H9 (cell line): ENCODE measurements around the gene THY1. TPM values are rescaled to one million over a fixed set of nuclear protein-coding genes. Genes with fewer than 3 reads are reported as not detected.

ENCODE experiments used
- DNase-seq: peaks from one replicate; pipeline ENCODE4 v3.0.0-alpha.2; 2017
- H2AFZ ChIP-seq: one replicate; pipeline ENCODE4 v1.6.1; 2013; ENCODE audit warnings: mild to moderate bottlenecking, low read length, control low read depth, moderate library complexity
- H2AK5ac ChIP-seq: 2 replicates; pipeline ENCODE4 v1.6.1; 2013; ENCODE audit warnings: low read length, control low read depth, mixed read lengths; ENCODE audit not compliant: insufficient read length
- H2BK120ac ChIP-seq: one replicate; pipeline ENCODE4 v1.6.1; 2013; ENCODE audit warnings: low read depth, mild to moderate bottlenecking, low read length, control low read depth, inconsistent platforms; ENCODE audit not compliant: poor library complexity, severe bottlenecking
- H2BK12ac ChIP-seq: 2 replicates; pipeline ENCODE4 v1.6.1; 2013; ENCODE audit warnings: low read length, control low read depth, mixed read lengths, low read depth; ENCODE audit not compliant: insufficient read length
- H2BK15ac ChIP-seq: 2 replicates; pipeline ENCODE4 v1.6.1; 2013; ENCODE audit warnings: low read depth, low read length, control low read depth
- H2BK20ac ChIP-seq: one replicate; pipeline ENCODE4 v1.6.1; 2013; ENCODE audit warnings: low read depth, mild to moderate bottlenecking, low read length, control low read depth, inconsistent platforms; ENCODE audit not compliant: poor library complexity, severe bottlenecking
- H2BK5ac ChIP-seq: 2 replicates; pipeline ENCODE4 v1.6.1; 2013; ENCODE audit warnings: low read length, control low read depth, mixed read lengths; ENCODE audit not compliant: insufficient read length
- H3K14ac ChIP-seq: 2 replicates; pipeline ENCODE4 v1.6.1; 2013; ENCODE audit warnings: low read length, control low read depth; ENCODE audit not compliant: insufficient read depth
- H3K18ac ChIP-seq: 2 replicates; pipeline ENCODE4 v1.6.1; 2013; ENCODE audit warnings: low read depth, mild to moderate bottlenecking, mixed read lengths, low read length, control low read depth; ENCODE audit not compliant: insufficient read length
- H3K23ac ChIP-seq: 2 replicates; pipeline ENCODE4 v1.6.1; 2013; ENCODE audit warnings: low read length, control low read depth, mixed read lengths, low read depth; ENCODE audit not compliant: insufficient read length
- H3K23me2 ChIP-seq: 2 replicates; pipeline ENCODE4 v1.6.1; 2013; ENCODE audit warnings: low read depth, mild to moderate bottlenecking, mixed read lengths, low read length, control low read depth; ENCODE audit not compliant: insufficient read length, poor library complexity, severe bottlenecking
- H3K27ac ChIP-seq: 2 replicates; pipeline ENCODE4 v1.5.1; 2013; ENCODE audit warnings: low read length, control low read depth, mixed read lengths, low read depth; ENCODE audit not compliant: insufficient read length
- H3K27me3 ChIP-seq: 2 replicates; pipeline ENCODE4 v1.6.1; 2013; ENCODE audit warnings: low read length, control low read depth, inconsistent platforms; ENCODE audit not compliant: insufficient read depth
- H3K4ac ChIP-seq: 2 replicates; pipeline ENCODE4 v1.6.1; 2013; ENCODE audit warnings: low read depth, mild to moderate bottlenecking, control low read depth, inconsistent platforms, low read length, moderate library complexity
- H3K4me1 ChIP-seq: 2 replicates; pipeline ENCODE4 v1.6.1; 2013; ENCODE audit warnings: low read length, control low read depth, inconsistent platforms; ENCODE audit not compliant: insufficient read depth
- H3K4me2 ChIP-seq: 2 replicates; pipeline ENCODE4 v1.6.1; 2013; ENCODE audit warnings: low read length, control low read depth, mixed read lengths; ENCODE audit not compliant: insufficient read length, insufficient read depth
- H3K56ac ChIP-seq: 2 replicates; pipeline ENCODE4 v1.6.1; 2013; ENCODE audit warnings: low read depth, mild to moderate bottlenecking, mixed read lengths, low read length, control low read depth; ENCODE audit not compliant: insufficient read length
- H3K79me1 ChIP-seq: 2 replicates; pipeline ENCODE4 v1.6.1; 2013; ENCODE audit warnings: low read depth, mild to moderate bottlenecking, moderate library complexity, low read length, control low read depth, inconsistent platforms; ENCODE audit not compliant: insufficient read depth, poor library complexity, severe bottlenecking
- H3K79me2 ChIP-seq: 2 replicates; pipeline ENCODE4 v1.6.1; 2013; ENCODE audit warnings: low read length, control low read depth, inconsistent platforms; ENCODE audit not compliant: insufficient read depth
- H3K9ac ChIP-seq: 2 replicates; pipeline ENCODE4 v1.6.1; 2013; ENCODE audit warnings: low read length, control low read depth, mixed read lengths; ENCODE audit not compliant: insufficient read length; ENCODE audit errors: extremely low read depth
- H3K9me3 ChIP-seq: one replicate; pipeline ENCODE4 v1.6.1; 2013; ENCODE audit warnings: low read depth, low read length, inconsistent platforms; ENCODE audit not compliant: control insufficient read depth
- H3T11ph ChIP-seq: one replicate; pipeline ENCODE4 v1.6.1; 2013; ENCODE audit warnings: mild to moderate bottlenecking, low read length, control low read depth, inconsistent platforms
- H4K20me1 ChIP-seq: one replicate; pipeline ENCODE4 v1.6.1; 2013; ENCODE audit not compliant: control insufficient read depth, insufficient read length, insufficient read depth
- H4K5ac ChIP-seq: 2 replicates; pipeline ENCODE4 v1.6.1; 2013; ENCODE audit warnings: low read depth, mild to moderate bottlenecking, mixed read lengths, low read length, control low read depth; ENCODE audit not compliant: insufficient read length
- H4K8ac ChIP-seq: replicated peaks from 2 replicates; pipeline ENCODE4 v1.6.1; 2013; ENCODE audit warnings: low read length, control low read depth, mixed read lengths, low read depth; ENCODE audit not compliant: insufficient read length
- H4K91ac ChIP-seq: 2 replicates; pipeline ENCODE4 v1.6.1; 2013; ENCODE audit warnings: low read depth, mild to moderate bottlenecking, moderate library complexity, mixed read lengths, low read length, control low read depth; ENCODE audit not compliant: insufficient read length
- H3K27ac Mint-ChIP-seq, 3 experiments: 2 replicates in 2 of 3; 3 replicates in 1 of 3; pipeline ENCODE4 v1.8.0; 2020 to 2021; ENCODE audit warnings: mixed read lengths in 3 of 3, mild to moderate bottlenecking in 1 of 3, moderate library complexity in 1 of 3
- H3K27me3 Mint-ChIP-seq: 2 replicates; pipeline ENCODE4 v1.8.0; 2021; ENCODE audit warnings: low read depth, mild to moderate bottlenecking, moderate library complexity, mixed read lengths
- H3K36me3 Mint-ChIP-seq, 3 experiments: 2 replicates in 2 of 3; 3 replicates in 1 of 3; pipeline ENCODE4 v1.8.0; 2020 to 2021; ENCODE audit warnings: low read depth in 3 of 3, mixed read lengths in 3 of 3; ENCODE audit not compliant: insufficient read depth in 1 of 3
- H3K4me1 Mint-ChIP-seq, 2 experiments: 2 replicates each; pipeline ENCODE4 v1.8.0; 2020; ENCODE audit warnings: mixed read lengths in 2 of 2
- H3K4me3 Mint-ChIP-seq, 2 experiments: 2 replicates in 1 of 2; 3 replicates in 1 of 2; pipeline ENCODE4 v1.8.0; 2020 to 2021; ENCODE audit warnings: mild to moderate bottlenecking in 2 of 2, mixed read lengths in 2 of 2, moderate library complexity in 1 of 2
- H3K9me3 Mint-ChIP-seq, 2 experiments: 2 replicates in 1 of 2; 3 replicates in 1 of 2; pipeline ENCODE4 v1.8.0; 2020; ENCODE audit warnings: mild to moderate bottlenecking in 2 of 2, mixed read lengths in 2 of 2, moderate library complexity in 1 of 2
- CTCF ChIP-seq: fragments of 200-600 bp; sonication (generic); conservative IDR thresholded peaks from 3 replicates; pipeline ENCODE4 v1.8.0; 2021; ENCODE audit warnings: antibody characterized with exemption, mild to moderate bottlenecking
- WGBS: extraction: QIAGEN DNeasy Blood & Tissue Kit; methylation state at CpG from one replicate; pipeline ENCODE4 v1.1.7; 2013; ENCODE audit warnings: missing lambda C conversion rate, low lambda C conversion rate, mixed read lengths; ENCODE audit not compliant: insufficient read length; ENCODE audit errors: extremely low coverage; 5-methylcytosine and 5-hydroxymethylcytosine counted together
- total RNA-seq: library from RNA; stranded (reverse); gene quantifications from 2 replicates; pipeline ENCODE4 v1.2.1, GENCODE V29; 2021

The THY1 gene
- total RNA-seq, 1 experiment from 2014 or later = 176 TPM

DNA sequence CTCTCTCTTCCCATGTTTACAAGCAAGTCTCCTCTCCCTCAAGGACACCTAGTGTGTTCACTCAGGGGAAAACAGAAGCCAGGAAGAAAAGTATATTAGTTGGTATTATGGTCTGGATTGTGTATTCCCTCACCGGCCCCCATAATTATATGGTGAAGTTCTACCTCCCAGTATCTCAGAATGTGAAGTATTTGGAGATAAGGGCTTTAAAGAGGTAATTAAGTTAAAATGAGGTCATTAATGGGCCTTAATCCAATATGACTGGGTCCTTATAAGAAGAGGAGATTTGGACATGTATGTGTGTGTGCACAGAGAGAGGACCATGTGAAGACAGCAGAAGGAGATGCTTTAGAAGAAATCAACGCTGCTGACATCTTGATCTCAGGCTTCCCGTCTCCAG, 26.5 kb upstream of the THY1 start:
- TF ChIP-seq CTCF = no peak
- Histone ChIP-seq H3K56ac (no peak overlapping the region), H3K4me1 (no peaks in the 10 kb centered on the region), H3K79me1 (no peaks in the 10 kb centered on the region), H2AK5ac (no peak overlapping the region), H3K27me3 (no peaks in the 10 kb centered on the region), H3K23ac (no peak overlapping the region), H4K20me1 (no peaks in the 10 kb centered on the region), H3K4ac (no peak overlapping the region), H3K18ac (no peak overlapping the region), H3K23me2 (no peaks in the 10 kb centered on the region), H3K14ac (no peak overlapping the region), H3K79me2 (no peaks in the 10 kb centered on the region), H3K9me3 (no peaks in the 10 kb centered on the region), H3K4me2 (no peak overlapping the region), H4K91ac (no peak overlapping the region), H2BK120ac (no peak overlapping the region), H2BK15ac (no peak overlapping the region), H3T11ph (no peak overlapping the region), H2BK20ac (no peak overlapping the region), H2BK12ac (no peak overlapping the region), H4K8ac (no peak overlapping the region), H4K5ac (no peak overlapping the region), H2BK5ac (no peak overlapping the region), H3K27ac (no peak overlapping the region), H2AFZ (no peak overlapping the region), H3K9ac (no peak overlapping the region)
- H3K36me3 Mint-ChIP-seq = no peaks in the 10 kb centered on the region
- peaks cover 7 to 8% of the 10 kb centered on the region in 2 experiments for H3K4me1 Mint-ChIP-seq
- no CpG with 5 or more reads among the region's 3 CpGs for WGBS
- DNase-seq = no peak
- H3K27me3 Mint-ChIP-seq = peaks cover 3% of the 10 kb centered on the region
- H3K4me3 Mint-ChIP-seq = no peak overlapping the region
- H3K27ac Mint-ChIP-seq = no peak overlapping the region
- no peaks in the 10 kb centered on the region for H3K9me3 Mint-ChIP-seq
